GM12875 (cell line): ENCODE measurements around the gene SLMAP.

Experiments used
- H3K4me3 ChIP-seq: one replicate; pipeline ENCODE4 v1.5.1; 2011; ENCODE audit warnings: low read depth, low read length, control low read depth
- CTCF ChIP-seq: IDR thresholded peaks from 2 replicates; pipeline ENCODE4 v1.5.1; 2011; ENCODE audit warnings: low read depth, mild to moderate bottlenecking, control low read depth, inconsistent platforms, low read length, moderate library complexity, borderline replicate concordance; ENCODE audit not compliant: insufficient read depth

Gene SLMAP

GRCh38 chr3:57832486-57832885, 76.4 kb downstream of the SLMAP start:
- no peak for TF ChIP-seq CTCF

GRCh38 chr3:57832900-57833313, 76.8 kb downstream of the SLMAP start:
- no peak overlapping the region for H3K4me3 ChIP-seq

More at GRCh38 chr3:57832486-57832885, 76.4 kb downstream of the SLMAP start:
- H3K4me3 ChIP-seq = no peak overlapping the region

GRCh38 chr3:57833763-57834162, 77.7 kb downstream of the SLMAP start:
- TF ChIP-seq CTCF = no peak
- H3K4me3 ChIP-seq = no peak overlapping the region

More at GRCh38 chr3:57832900-57833313, 76.8 kb downstream of the SLMAP start:
- no peak for TF ChIP-seq CTCF

GRCh38 chr3:57837686-57838085, 81.6 kb downstream of the SLMAP start:
- TF ChIP-seq CTCF = no peak
- no peak overlapping the region for H3K4me3 ChIP-seq

- H3K4me3 ChIP-seq = no peak overlapping the region
- no peak for TF ChIP-seq CTCF
These were observed 82.5 kb downstream of the SLMAP start for GRCh38 chr3:57838627-57839026.

GRCh38 chr3:57840473-57840872, 84.4 kb downstream of the SLMAP start:
- no peak overlapping the region for H3K4me3 ChIP-seq
- TF ChIP-seq CTCF = no peak

GRCh38 chr3:57841818-57842217, 85.7 kb downstream of the SLMAP start:
- H3K4me3 ChIP-seq = no peak overlapping the region
- TF ChIP-seq CTCF = no peak
